KOPT-K1 (cell line): ENCODE data around the gene KIF13A.
"Not testable (repeated sequence)": the region's sequence is repeated elsewhere in the genome, so short reads cannot be mapped to it uniquely, and the experiment has no call there.

Experiments
- H3K27ac ChIP-seq: fragments of 200-600 bp; sonication (generic); 2 replicates; pipeline ENCODE4 v1.5.1; 2016; ENCODE audit warnings: antibody characterized with exemption, mild to moderate bottlenecking, low read depth, low read length; ENCODE audit not compliant: poor library complexity, severe bottlenecking
- H3K36me3 ChIP-seq: fragments of 200-600 bp; sonication (generic); 2 replicates; pipeline ENCODE4 v1.5.1; 2017; ENCODE audit warnings: antibody characterized with exemption, mild to moderate bottlenecking, low read length, moderate library complexity; ENCODE audit not compliant: insufficient read depth
- H3K9me3 ChIP-seq: fragments of 200-600 bp; sonication (generic); 2 replicates; pipeline ENCODE4 v1.5.1; 2017; ENCODE audit warnings: antibody characterized with exemption, low read length, mild to moderate bottlenecking; ENCODE audit not compliant: insufficient read depth, poor library complexity, severe bottlenecking

Gene KIF13A

DNA sequence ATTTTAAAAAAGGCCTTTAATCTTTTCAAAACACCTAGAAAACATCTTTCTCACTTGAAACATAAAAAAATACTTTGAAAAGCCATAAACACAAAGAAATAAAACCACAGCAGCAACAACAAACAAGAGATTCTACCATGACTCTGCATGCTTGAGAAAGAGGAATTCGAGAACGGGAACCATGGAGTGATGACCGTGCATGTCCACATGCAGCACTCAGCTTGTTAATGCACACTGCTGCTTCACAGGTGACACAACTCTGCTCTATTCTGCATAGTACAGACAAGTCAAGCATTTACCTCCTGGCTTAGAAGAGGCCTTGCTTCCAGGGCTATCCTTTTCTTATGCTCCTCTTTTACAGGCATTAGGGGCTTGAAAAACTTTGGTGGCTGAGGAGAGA is 215.8 kb downstream of the KIF13A start:
- no peaks in the 10 kb centered on the region for H3K9me3 ChIP-seq
- no peaks in the 10 kb centered on the region for H3K36me3 ChIP-seq
- H3K27ac ChIP-seq = no peak overlapping the region

- Histone ChIP-seq H3K27ac (no peak overlapping the region), H3K9me3 (no peaks in the 10 kb centered on the region), H3K36me3 (no peaks in the 10 kb centered on the region)
Measured at GRCh38 chr6:17768881-17769280, 218.6 kb downstream of the KIF13A start.

GRCh38 chr6:17768388-17768787 is 219.0 kb downstream of the KIF13A start:
- Histone ChIP-seq H3K9me3 (no peaks in the 10 kb centered on the region), H3K36me3 (no peaks in the 10 kb centered on the region), H3K27ac (no peak overlapping the region)

GRCh38 chr6:17762651-17763050 is 224.8 kb downstream of the KIF13A start:
- H3K27ac ChIP-seq = no peak overlapping the region
- no peaks in the 10 kb centered on the region for H3K9me3 ChIP-seq
- no peaks in the 10 kb centered on the region for H3K36me3 ChIP-seq

GRCh38 chr6:17758119-17758518 is 229.3 kb downstream of the KIF13A start:
- Histone ChIP-seq H3K36me3 (no peaks in the 10 kb centered on the region), H3K9me3 (no peaks in the 10 kb centered on the region), H3K27ac (no peak overlapping the region)

DNA sequence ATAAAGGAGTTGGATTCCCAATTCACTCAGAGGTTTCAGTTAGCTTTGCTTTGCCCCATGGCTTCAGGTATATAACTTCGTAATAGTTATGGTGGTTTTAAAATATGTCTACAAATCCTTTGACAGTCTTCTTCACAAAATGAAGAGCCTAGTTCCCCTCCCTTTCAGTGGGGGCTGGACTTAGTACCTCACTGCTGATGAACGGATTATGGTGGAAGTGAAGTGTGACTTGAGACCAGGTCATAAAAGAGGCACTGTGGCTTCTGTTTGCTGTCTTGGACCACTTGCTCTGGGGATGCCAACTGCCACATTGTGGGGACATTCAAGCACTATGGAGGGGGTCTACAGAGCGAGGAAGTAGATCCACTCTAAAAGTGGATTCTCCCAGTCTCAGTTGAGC is 233.2 kb downstream of the KIF13A start:
- Histone ChIP-seq H3K27ac (no peak overlapping the region), H3K9me3 (no peaks in the 10 kb centered on the region), H3K36me3 (no peaks in the 10 kb centered on the region)

DNA sequence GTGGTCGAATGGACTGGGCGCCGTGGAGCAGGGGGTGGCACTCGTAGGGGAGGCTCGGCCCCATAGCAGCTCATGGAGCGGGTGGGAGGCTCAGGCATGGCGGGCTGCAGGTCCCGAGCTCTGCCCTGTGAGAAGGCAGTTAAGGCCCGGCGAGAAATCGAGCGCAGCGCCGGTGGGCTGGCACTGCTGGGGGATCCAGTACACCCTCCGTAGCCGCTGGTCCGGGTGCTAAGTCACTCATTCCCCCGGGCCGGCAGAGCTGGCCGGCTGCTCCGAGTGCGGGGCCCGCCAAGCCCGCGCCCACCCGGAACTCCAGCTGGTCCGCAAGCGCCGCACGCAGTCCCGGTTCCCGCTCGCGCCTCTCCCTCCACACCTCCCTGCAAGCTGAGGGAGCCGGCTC is 242.1 kb downstream of the KIF13A start:
- H3K36me3 ChIP-seq, H3K9me3 ChIP-seq, H3K27ac ChIP-seq: not testable (repeated sequence)

GRCh38 chr6:17744757-17745308 is 242.6 kb downstream of the KIF13A start:
- not testable (repeated sequence) for H3K27ac ChIP-seq, H3K9me3 ChIP-seq

GRCh38 chr6:17744019-17744756 is 243.2 kb downstream of the KIF13A start:
- Histone ChIP-seq H3K27ac (no peak overlapping the region), H3K36me3 (no peaks in the 10 kb centered on the region), H3K9me3 (no peaks in the 10 kb centered on the region)

More at GRCh38 chr6:17744757-17745308, 242.6 kb downstream of the KIF13A start:
- H3K36me3 ChIP-seq = not testable (repeated sequence)

DNA sequence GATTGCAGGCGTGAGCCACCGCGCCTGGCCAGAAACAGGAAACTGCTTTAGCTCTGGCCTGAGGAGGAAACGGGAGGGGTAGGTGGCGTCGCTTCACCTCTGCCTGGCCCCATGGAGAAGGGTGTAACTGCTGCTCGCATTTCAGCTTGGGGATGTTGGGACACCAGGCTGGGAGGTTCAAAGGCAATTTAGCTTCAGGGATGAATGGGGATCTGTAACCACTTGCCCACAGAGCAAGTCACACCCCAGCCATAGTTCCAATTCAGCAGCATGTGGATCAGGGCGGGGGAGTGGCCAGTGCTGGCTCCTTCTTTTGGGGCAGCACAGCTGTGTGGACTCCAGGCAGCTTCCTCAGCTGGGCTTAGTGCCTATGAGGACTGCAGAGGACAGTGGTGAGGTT is 245.9 kb downstream of the KIF13A start:
- Histone ChIP-seq H3K36me3 (no peaks in the 10 kb centered on the region), H3K9me3 (peaks cover 11% of the 10 kb centered on the region), H3K27ac (no peak overlapping the region)

DNA sequence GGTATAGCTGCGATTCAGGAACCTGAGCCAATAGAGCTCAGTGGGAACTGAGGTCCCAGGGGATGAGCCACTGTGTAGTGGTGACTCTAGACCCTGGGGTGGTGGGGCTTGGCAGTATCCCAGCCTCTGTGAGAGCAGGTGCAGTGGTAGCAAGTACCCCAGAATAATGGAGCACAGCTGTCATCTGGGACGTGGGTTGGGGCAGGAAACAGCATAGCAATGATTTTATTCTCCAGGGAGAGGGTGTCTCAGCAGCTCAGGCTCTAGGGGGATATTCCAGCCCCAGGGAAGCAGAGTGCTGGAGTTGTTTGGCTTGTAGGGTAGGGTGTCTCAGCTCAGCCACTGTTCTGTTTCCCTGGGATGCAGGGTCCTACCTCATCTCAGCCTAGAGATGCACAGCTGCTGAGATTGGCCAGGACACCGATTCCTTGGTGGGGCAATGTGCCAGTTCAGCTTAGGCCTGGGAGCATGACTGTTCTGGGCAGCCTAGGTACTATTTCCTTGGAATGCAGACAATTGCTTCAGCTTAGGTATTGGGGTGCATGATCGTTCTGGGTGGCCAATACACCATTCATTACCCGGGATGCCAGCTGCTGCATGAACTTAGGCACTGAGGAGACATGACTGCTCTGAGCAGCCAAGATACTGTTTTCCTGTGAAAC is 246.7 kb downstream of the KIF13A start:
- peaks cover 11% of the 10 kb centered on the region for H3K9me3 ChIP-seq
- no peaks in the 10 kb centered on the region for H3K36me3 ChIP-seq
- no peak overlapping the region for H3K27ac ChIP-seq

GRCh38 chr6:17737704-17738252 is 249.7 kb downstream of the KIF13A start:
- Histone ChIP-seq H3K27ac (no peak overlapping the region), H3K36me3 (no peaks in the 10 kb centered on the region), H3K9me3 (peaks cover 11% of the 10 kb centered on the region)

DNA sequence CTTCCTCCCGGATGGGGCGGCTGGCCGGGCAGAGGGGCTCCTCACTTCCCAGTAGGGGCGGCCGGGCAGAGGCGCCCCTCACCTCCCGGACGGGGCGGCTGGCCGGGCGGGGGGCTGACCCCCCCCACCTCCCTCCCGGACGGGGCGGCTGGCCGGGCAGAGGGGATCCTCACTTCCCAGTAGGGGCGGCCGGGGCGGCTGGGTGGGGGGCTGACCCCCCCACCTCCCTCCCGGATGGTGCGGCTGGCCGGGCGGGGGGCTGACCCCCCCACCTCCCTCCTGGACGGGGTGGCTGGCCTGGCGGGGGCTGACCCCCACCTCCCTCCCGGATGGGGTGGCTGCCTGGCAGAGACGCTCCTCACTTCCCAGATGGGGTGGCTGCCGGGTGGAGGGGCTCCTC is 252.1 kb downstream of the KIF13A start:
- H3K9me3 ChIP-seq = peaks cover 11% of the 10 kb centered on the region
- H3K36me3 ChIP-seq, H3K27ac ChIP-seq: not testable (repeated sequence)

- H3K27ac ChIP-seq = no peak overlapping the region
- no peaks in the 10 kb centered on the region for H3K9me3 ChIP-seq
Measured at GRCh38 chr6:17730078-17730704, 257.2 kb downstream of the KIF13A start.

More at GRCh38 chr6:17730078-17730704, 257.2 kb downstream of the KIF13A start:
- no peaks in the 10 kb centered on the region for H3K36me3 ChIP-seq
